SK-N-SH (cell line): ENCODE measurements around the gene MAGEA2B. TPM values are rescaled to one million over a fixed set of nuclear protein-coding genes. Genes with fewer than 3 reads are reported as not detected.
"Not testable (repeated sequence)": the region's sequence is repeated elsewhere in the genome, so short reads cannot be mapped to it uniquely, and the experiment has no call there.

ENCODE experiments used
- CTCF ChIA-PET: fragments of 300-600, 350-600 bp; formaldehyde crosslinking; extraction: SDS; loops from one replicate; lab custom pipeline; 2021; lab: Yijun Ruan, JAX
- POLR2A ChIA-PET: fragments of 350-600 bp; sonication (Branson Sonifier 250); formaldehyde crosslinking; extraction: SDS; loops from one replicate; lab custom pipeline; 2020; ENCODE audit warnings: antibody characterized with exemption, inconsistent platforms; lab: Yijun Ruan, JAX
- DNase-seq: peaks from one replicate; pipeline ENCODE4 v3.0.0; 2012
- H2AFZ ChIP-seq: fragments of 200-600 bp; sonication (generic); 2 replicates; pipeline ENCODE4 v1.8.1; 2016; ENCODE audit warnings: antibody characterized with exemption, mild to moderate bottlenecking, low read depth
- H3F3A ChIP-seq: fragments of 200-600 bp; sonication (generic); replicated peaks from 2 replicates; pipeline ENCODE3; 2016; ENCODE audit warnings: antibody characterized with exemption, mild to moderate bottlenecking; ENCODE audit not compliant: insufficient read depth
- H3K27ac ChIP-seq, 2 experiments: fragments of 200-500 bp in 1 of 2; fragments of 200-600 bp in 1 of 2; sonication (Bioruptor generic) in 1 of 2; sonication (generic), shearing (Covaris generic) in 1 of 2; 2 replicates each; pipeline versions ENCODE4 v1.5.1 to v1.6.1; 2014 to 2016; ENCODE audit warnings: low read depth in 2 of 2, inconsistent platforms in 1 of 2, low read length in 1 of 2, mild to moderate bottlenecking in 1 of 2, mixed read lengths in 1 of 2
- H3K27me3 ChIP-seq: fragments of 200-600 bp; sonication (generic), shearing (Covaris generic); 2 replicates; pipeline ENCODE4 v1.6.1; 2016; ENCODE audit warnings: mixed run types; ENCODE audit not compliant: insufficient read depth
- H3K36me3 ChIP-seq, 2 experiments: fragments of 200-500 bp in 1 of 2; fragments of 200-600 bp in 1 of 2; sonication (Bioruptor generic) in 1 of 2; sonication (generic) in 1 of 2; replicated peaks in 1 of 2; 2 replicates each; pipeline versions ENCODE3 to v1.5.1; 2014 to 2016; ENCODE audit warnings: low read length in 1 of 2, mild to moderate bottlenecking in 1 of 2; ENCODE audit not compliant: insufficient read depth in 2 of 2, control insufficient read depth in 1 of 2
- H3K4me1 ChIP-seq, 2 experiments: fragments of 200-500 bp in 1 of 2; fragments of 200-600 bp in 1 of 2; sonication (Bioruptor generic) in 1 of 2; sonication (generic), shearing (Covaris generic) in 1 of 2; 2 replicates each; pipeline versions ENCODE4 v1.5.1 to v1.6.1; 2014 to 2016; ENCODE audit warnings: low read depth in 1 of 2, low read length in 1 of 2, mixed run types in 1 of 2; ENCODE audit not compliant: insufficient read depth in 2 of 2, control insufficient read depth in 1 of 2
- H3K4me2 ChIP-seq: fragments of 200-600 bp; sonication (generic), shearing (Covaris generic); 2 replicates; pipeline ENCODE4 v1.6.1; 2017; ENCODE audit warnings: mixed run types
- H3K4me3 ChIP-seq, 2 experiments: fragments of 200-500 bp in 1 of 2; fragments of 200-600 bp in 1 of 2; sonication (Bioruptor generic) in 1 of 2; sonication (generic), shearing (Covaris generic) in 1 of 2; 2 replicates each; pipeline versions ENCODE4 v1.5.1 to v1.8.1; 2014 to 2016; ENCODE audit warnings: low read depth in 2 of 2, inconsistent platforms in 1 of 2, low read length in 1 of 2, mild to moderate bottlenecking in 1 of 2, mixed read lengths in 1 of 2, moderate library complexity in 1 of 2
- H3K79me2 ChIP-seq: fragments of 200-600 bp; sonication (generic); 2 replicates; pipeline ENCODE4 v1.8.1; 2017; ENCODE audit warnings: mild to moderate bottlenecking; ENCODE audit not compliant: insufficient read depth
- H3K9ac ChIP-seq: fragments of 200-600 bp; sonication (generic); 2 replicates; pipeline ENCODE4 v1.6.1; 2017; ENCODE audit warnings: mixed run types
- H3K9me2 ChIP-seq: fragments of 200-600 bp; sonication (generic); 2 replicates; pipeline ENCODE4 v1.6.1; 2017; ENCODE audit warnings: mixed run types
- H3K9me3 ChIP-seq: fragments of 200-600 bp; sonication (generic); 2 replicates; pipeline ENCODE4 v1.6.1; 2017; ENCODE audit warnings: mixed run types, mild to moderate bottlenecking, moderate library complexity
- H4K20me1 ChIP-seq: fragments of 200-600 bp; sonication (generic); 2 replicates; pipeline ENCODE4 v1.6.1; 2017; ENCODE audit warnings: mild to moderate bottlenecking, mixed run types; ENCODE audit not compliant: insufficient read depth
- CHD2 ChIP-seq: fragments of 150-350 bp; IDR thresholded peaks from 2 replicates; pipeline ENCODE4 v1.6.1; 2018; ENCODE audit warnings: low read length; ENCODE audit not compliant: partially characterized antibody
- CTCF ChIP-seq: fragments of 200-600 bp; sonication (generic); IDR thresholded peaks from 2 replicates; pipeline ENCODE4 v1.6.1; 2017; ENCODE audit warnings: antibody characterized with exemption, mild to moderate bottlenecking, moderate library complexity
- ELF1 ChIP-seq: IDR thresholded peaks from 2 replicates; pipeline ENCODE4 v1.4.0; 2012
- EP300 ChIP-seq, 2 experiments: IDR thresholded peaks; 2 replicates each; pipeline versions ENCODE4 v1.4.0 to v1.6.1; 2012; ENCODE audit warnings: borderline replicate concordance in 1 of 2, low read depth in 1 of 2, low read length in 1 of 2
- FOXM1 ChIP-seq: IDR thresholded peaks from 2 replicates; pipeline ENCODE4 v1.4.0; 2012; ENCODE audit warnings: low read depth, mild to moderate bottlenecking
- JUND ChIP-seq: IDR thresholded peaks from 2 replicates; pipeline ENCODE4 v1.4.0; 2012
- MAX ChIP-seq: IDR thresholded peaks from 2 replicates; pipeline ENCODE4 v1.4.0; 2012; ENCODE audit warnings: low read depth
- MXI1 ChIP-seq: IDR thresholded peaks from 2 replicates; pipeline ENCODE4 v1.6.1; 2012; ENCODE audit warnings: mild to moderate bottlenecking, low read depth, low read length, improper control_type of control experiment
- POLR2AphosphoS5 ChIP-seq: IDR thresholded peaks from 2 replicates; pipeline ENCODE4 v1.6.1; 2012; ENCODE audit warnings: low read depth, low read length
- RAD21 ChIP-seq: IDR thresholded peaks from 2 replicates; pipeline ENCODE4 v1.6.1; 2012; ENCODE audit warnings: mild to moderate bottlenecking, low read length
- RCOR1 ChIP-seq: fragments of 150-350 bp; IDR thresholded peaks from 2 replicates; pipeline ENCODE4 v1.6.1; 2017; ENCODE audit warnings: antibody characterized with exemption, low read length
- REST ChIP-seq: IDR thresholded peaks from 2 replicates; pipeline ENCODE4 v1.6.1; 2012; ENCODE audit warnings: mild to moderate bottlenecking, low read depth, low read length, moderate library complexity
- WGBS: methylation state at CpG from one replicate; pipeline ENCODE4 v1.1.6; 2017; ENCODE audit warnings: low lambda C conversion rate; 5-methylcytosine and 5-hydroxymethylcytosine counted together
- polyA plus RNA-seq, 3 experiments: library from polyadenylated mRNA; depleted of rRNA; stranded (reverse); fragments of >200 nt; gene quantifications; 2 replicates each; pipeline ENCODE4 v1.2.3, GENCODE V29; 2012

MAGEA2B gene
- polyA plus RNA-seq, 1 of the 3 experiments (the other 2 are of a cell fraction) = 17.1 TPM

- H3K9me2 ChIP-seq, H3K4me1 ChIP-seq, CTCF ChIA-PET, H2AFZ ChIP-seq, POLR2A ChIA-PET, H3K9me3 ChIP-seq, H3K27ac ChIP-seq, H3F3A ChIP-seq, H4K20me1 ChIP-seq, H3K36me3 ChIP-seq, H3K27me3 ChIP-seq: not testable (repeated sequence)
- peak overlapping the region; percentile 82 for H3K9ac ChIP-seq
- peak overlapping the region; percentile 79 for H3K4me2 ChIP-seq
- H3K79me2 ChIP-seq = peaks cover 52% of the 10 kb centered on the region
- H3K4me3 ChIP-seq = peak overlapping the region; percentile 60 to 73
- 41% methylated on average over 21 of the region's 22 CpGs for WGBS
- DNase-seq = peak; percentile 17
Observed at GRCh38 chrX:152734143-152734858, 19.9 kb downstream of the MAGEA2B start.

- DNase-seq = no peak
- H3K4me1 ChIP-seq = peaks cover 0 to 6% of the 10 kb centered on the region in 2 experiments; a peak in 1 of 4 replicates
- no peaks in the 10 kb centered on the region for H4K20me1 ChIP-seq
- ChIA-PET CTCF (no interaction called here), POLR2A (no interaction called here)
- H3K9me2 ChIP-seq = no peaks in the 10 kb centered on the region
- H2AFZ ChIP-seq = no peak overlapping the region
- no peaks in the 10 kb centered on the region for H3K9me3 ChIP-seq
- peak overlapping the region in 1 of 2 experiments; percentile 73; a peak in 1 of 4 replicates for H3K4me3 ChIP-seq
- no peak overlapping the region for H3K4me2 ChIP-seq
- H3K36me3 ChIP-seq = peaks cover 2 to 4% of the 10 kb centered on the region in 2 experiments
- no peaks in the 10 kb centered on the region for H3K27me3 ChIP-seq
- H3K27ac ChIP-seq = no peak overlapping the region
- H3K9ac ChIP-seq = no peak overlapping the region
- H3F3A ChIP-seq = no peaks in the 10 kb centered on the region
- H3K79me2 ChIP-seq = peaks cover 46% of the 10 kb centered on the region
- WGBS = no CpG with 5 or more reads among the region's 2 CpGs
- no peak for TF ChIP-seq RAD21
- no peak for TF ChIP-seq CTCF
- no peak for TF ChIP-seq MAX
- TF ChIP-seq ELF1 = no peak
- TF ChIP-seq POLR2AphosphoS5 = no peak
- no peak for TF ChIP-seq CHD2
- no peak for TF ChIP-seq RCOR1
- no peak for TF ChIP-seq JUND
- no peak for TF ChIP-seq REST
- TF ChIP-seq FOXM1 = no peak
- TF ChIP-seq EP300 (IDR thresholded peaks at IDR 0.05; ENCODE audit: borderline replicate concordance in 1 of 2, low read depth in 1 of 2, low read length in 1 of 2) = no peak
- no peak for TF ChIP-seq MXI1
Observed at GRCh38 chrX:152735101-152735500, 20.7 kb downstream of the MAGEA2B start.
